Heart right ventricle (tissue), 16 donors: Measurements from ENCODE around the gene PIEZO1. TPM values are rescaled to one million over a fixed set of nuclear protein-coding genes. Genes with fewer than 3 reads are reported as not detected.

Experiments
- ATAC-seq, 8 donors: fragments of 200-7000 bp; cut with Tn5 transposase; one replicate each; pipeline ENCODE4 v1.9.1; 2020; ENCODE audit warnings: mild to moderate bottlenecking in 8 of 8, moderate library complexity in 8 of 8, moderate number of reproducible peaks in 1 of 8
- DNase-seq, 2 donors: peaks; one replicate each; pipeline ENCODE4 v3.0.0-alpha.2; 2020
- H3K27ac ChIP-seq, 10 donors: fragments of 200-600 bp; sonication (generic) in 2 of 10; one replicate each; pipeline versions ENCODE4 v1.5.0 to v1.8.0; 2020 to 2022; ENCODE audit warnings: mild to moderate bottlenecking in 3 of 10
- H3K27me3 ChIP-seq, 7 donors: fragments of 200-600 bp; one replicate each; pipeline ENCODE4 v1.8.0; 2021 to 2022; ENCODE audit warnings: mild to moderate bottlenecking in 2 of 7
- H3K36me3 ChIP-seq, 9 donors: fragments of 200-600 bp; sonication (generic) in 1 of 9; one replicate each; pipeline versions ENCODE4 v1.5.0 to v1.8.0; 2020 to 2022; ENCODE audit warnings: mild to moderate bottlenecking in 2 of 9
- H3K4me1 ChIP-seq, 9 donors: fragments of 200-600 bp; sonication (generic) in 1 of 9; one replicate each; pipeline versions ENCODE4 v1.5.0 to v1.8.0; 2020 to 2022; ENCODE audit warnings: mild to moderate bottlenecking in 4 of 9
- H3K4me3 ChIP-seq, 10 donors: fragments of 200-600 bp; sonication (generic) in 2 of 10; one replicate each; pipeline versions ENCODE4 v1.5.0 to v1.8.0; 2020 to 2022; ENCODE audit warnings: mild to moderate bottlenecking in 7 of 10, moderate library complexity in 2 of 10
- H3K9me3 ChIP-seq, 11 donors: fragments of 200-600 bp in 10 of 11; sonication (generic) in 2 of 11; one replicate each; pipeline versions ENCODE4 v1.5.0 to v1.8.0; 2013 to 2022; ENCODE audit warnings: mild to moderate bottlenecking in 2 of 11, control low read depth in 1 of 11, moderate library complexity in 1 of 11
- WGBS, 2 donors: extraction: QIAGEN DNeasy Blood & Tissue Kit; methylation state at CpG; one replicate each; pipeline ENCODE4 v1.1.7; 2013; ENCODE audit warnings: inconsistent platforms in 1 of 2; 5-methylcytosine and 5-hydroxymethylcytosine counted together
- intact Hi-C, 10 donors: fragments of 100-400 bp; cut with DNase I; formaldehyde crosslinking; loops; one replicate each; pipeline versions ENCODE4 v1.11.1 to v1.14.2; 2022
- polyA plus RNA-seq, 2 donors: library from polyadenylated mRNA; stranded (reverse); fragments of 200-250 nt; gene quantifications; one replicate each; pipeline ENCODE4 v1.2.3, GENCODE V29; 2013
- total RNA-seq, 10 donors: library from RNA; stranded (reverse); fragmentation: NEBNext Ultra II Directional in 3 of 10; extraction: Animal tissue kit (Norgen Biotek cat#: 25700) in 3 of 10; gene quantifications; one replicate each; pipeline versions ENCODE4 v1.2.1 to v1.2.4, GENCODE V29; 2021 to 2023
- TF ChIP-seq, protein P1 (sequence below), 9 donors: fragments of 200-600 bp; sonication (generic) in 2 of 9; IDR thresholded peaks; one replicate each; pipeline versions ENCODE4 v1.5.0 to v1.8.0; 2021 to 2022; ENCODE audit warnings: antibody characterized with exemption in 9 of 9, mild to moderate bottlenecking in 5 of 9, moderate library complexity in 1 of 9
- donor health status: Arrhythmogenic right ventricular cardiomyopathy.
- donor health status: ischemic (EF 13 %, LVEDD 7.1; RV severe dilation, severe dysfunction).
- donor health status: healthy with polysubstance abuse.
- donor health status: DM: no; HTN: yes; CAD: no.
- donor health status: DM: no; HTN: no; CAD: no.
- donor health status: ischemic (EF 25% LVEDD 6.9; RV normal size, moderate dysfunction).
- donor health status: ischemic (EF 25% LVEDD 5.7; RV mildly dilated, moderate dysfunction).
- donor health status: healthy.
- donor health status: DM: yes; HTN: yes; CAD: no.
- donor health status: Ischemic cardiomyopathy.
- donor health status: ischemic (EF 35%, LVEDD 5.7; RV mildly dilated, moderate dysfunction).
- donor health status: nonischemic (EF 11% LVEDD 7.7; RV severe dilation, severe dysfunction).
- donor health status: DM: yes; HTN: yes; CAD: no.
- donor health status: PGD.
- donor health status: ischemic (EF 29% LVEDD 5.4; RV normal size, mild dysfunction).
- donor health status: nonischemic (EF 23%, LVEDD 6.1; RV moderate dilation, normal function).

Gene PIEZO1
- total and polyA plus RNA-seq, 12 donors = 12.3 to 78.2 (median 18.0) TPM

- peaks cover 0 to 8% (median 0%) of the 10 kb centered on the region in 9 donors for H3K4me1 ChIP-seq
- H3K36me3 ChIP-seq = peaks cover 0 to 76% (median 0%) of the 10 kb centered on the region in 9 donors
- no peaks in the 10 kb centered on the region for H3K27me3 ChIP-seq
- intact Hi-C loops = loop anchor here in 1 of 10 donors (10.0 kb wide), 1 partner anchor 483 kb away; the partner anchor contains the start of gene ZNF778
- ATAC-seq = no peak
- no peaks in the 10 kb centered on the region for H3K9me3 ChIP-seq
- WGBS, 2 donors = 75% methylated on average over 15 of the region's 15 CpGs
- DNase-seq = no peak
- TF ChIP-seq, protein P1, sequence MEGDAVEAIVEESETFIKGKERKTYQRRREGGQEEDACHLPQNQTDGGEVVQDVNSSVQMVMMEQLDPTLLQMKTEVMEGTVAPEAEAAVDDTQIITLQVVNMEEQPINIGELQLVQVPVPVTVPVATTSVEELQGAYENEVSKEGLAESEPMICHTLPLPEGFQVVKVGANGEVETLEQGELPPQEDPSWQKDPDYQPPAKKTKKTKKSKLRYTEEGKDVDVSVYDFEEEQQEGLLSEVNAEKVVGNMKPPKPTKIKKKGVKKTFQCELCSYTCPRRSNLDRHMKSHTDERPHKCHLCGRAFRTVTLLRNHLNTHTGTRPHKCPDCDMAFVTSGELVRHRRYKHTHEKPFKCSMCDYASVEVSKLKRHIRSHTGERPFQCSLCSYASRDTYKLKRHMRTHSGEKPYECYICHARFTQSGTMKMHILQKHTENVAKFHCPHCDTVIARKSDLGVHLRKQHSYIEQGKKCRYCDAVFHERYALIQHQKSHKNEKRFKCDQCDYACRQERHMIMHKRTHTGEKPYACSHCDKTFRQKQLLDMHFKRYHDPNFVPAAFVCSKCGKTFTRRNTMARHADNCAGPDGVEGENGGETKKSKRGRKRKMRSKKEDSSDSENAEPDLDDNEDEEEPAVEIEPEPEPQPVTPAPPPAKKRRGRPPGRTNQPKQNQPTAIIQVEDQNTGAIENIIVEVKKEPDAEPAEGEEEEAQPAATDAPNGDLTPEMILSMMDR (IDR thresholded peaks at IDR 0.05) = no peak
- H3K4me3 ChIP-seq = no peak overlapping the region
- no peak overlapping the region for H3K27ac ChIP-seq
Measured at GRCh38 chr16:88731699-88732098, 53.3 kb downstream of the PIEZO1 start.

GRCh38 chr16:88730632-88731607 is 54.1 kb downstream of the PIEZO1 start:
- TF ChIP-seq, protein P1 (IDR thresholded peaks at IDR 0.05) = no peak
- Histone ChIP-seq H3K9me3 (no peaks in the 10 kb centered on the region), H3K4me1 (peaks cover 0 to 8% (median 0%) of the 10 kb centered on the region in 9 donors), H3K36me3 (peaks cover 0 to 82% (median 7%) of the 10 kb centered on the region in 9 donors), H3K27me3 (no peaks in the 10 kb centered on the region), H3K4me3 (no peak overlapping the region), H3K27ac (no peak overlapping the region)
- DNase-seq = no peak
- ATAC-seq = peak in 1 of 8 donors; percentile 18
- WGBS, 2 donors = 72 to 76% methylated on average over 34 of the region's 34 CpGs
- intact Hi-C loops = loop anchor here in 1 of 10 donors (10.0 kb wide), 1 partner anchor 484 kb away; the partner anchor contains the start of gene ZNF778

- DNase-seq (no peak), ATAC-seq (peak in 7 of 8 donors; percentile 38 to 67 (median 56))
- peaks cover 0 to 82% (median 12%) of the 10 kb centered on the region in 9 donors for H3K36me3 ChIP-seq
- TF ChIP-seq, protein P1 (IDR thresholded peaks at IDR 0.05) = no peak
- no peak overlapping the region for H3K4me3 ChIP-seq
- no peaks in the 10 kb centered on the region for H3K27me3 ChIP-seq
- 42 to 56% methylated on average over 20 of the region's 20 CpGs for WGBS, 2 donors
- H3K4me1 ChIP-seq = peaks cover 0 to 8% (median 0%) of the 10 kb centered on the region in 9 donors
- intact Hi-C loops = no loop called here
- no peak overlapping the region for H3K27ac ChIP-seq
- H3K9me3 ChIP-seq = no peaks in the 10 kb centered on the region
Measured at GRCh38 chr16:88727871-88728270, 57.1 kb downstream of the PIEZO1 start.

DNA sequence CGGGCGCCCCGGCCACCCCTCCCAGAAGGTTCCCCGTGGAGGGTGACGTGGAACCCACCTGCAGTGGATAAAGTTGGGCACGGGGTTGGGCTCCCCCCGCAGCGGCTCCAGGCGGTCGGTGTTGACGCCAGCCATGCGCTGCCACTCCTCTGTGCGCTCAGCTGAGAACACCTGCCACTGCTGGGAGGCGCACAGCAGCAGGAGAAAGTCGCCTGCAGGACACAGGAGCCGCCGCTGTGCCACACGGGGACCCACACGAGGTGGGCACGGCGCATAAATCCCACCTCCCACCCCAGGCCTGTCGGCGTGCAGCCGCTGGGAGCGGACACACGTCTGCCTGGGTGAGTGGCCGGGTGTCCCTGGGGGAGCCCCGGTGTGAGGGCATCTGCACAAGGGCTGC is 58.0 kb downstream of the PIEZO1 start:
- Histone ChIP-seq H3K27ac (no peak overlapping the region), H3K27me3 (no peaks in the 10 kb centered on the region), H3K4me3 (no peak overlapping the region), H3K36me3 (peaks cover 0 to 82% (median 12%) of the 10 kb centered on the region in 9 donors), H3K9me3 (no peaks in the 10 kb centered on the region), H3K4me1 (peaks cover 0 to 8% (median 0%) of the 10 kb centered on the region in 9 donors)
- 96 to 97% methylated on average over 28 of the region's 28 CpGs for WGBS, 2 donors
- DNase-seq (no peak), ATAC-seq (peak in 1 of 8 donors; percentile 5)
- TF ChIP-seq, protein P1 (IDR thresholded peaks at IDR 0.05) = no peak
- intact Hi-C loops = no loop called here
